ENCODE measurements around the gene TECPR1.

TECPR1 gene

GRCh38 chr7:98283127-98283886 lies 31.3 kb upstream of the TECPR1 start:
- DNase-seq (ENCODE audit: low read depth, low spot score), result peak; percentile 36

DNA sequence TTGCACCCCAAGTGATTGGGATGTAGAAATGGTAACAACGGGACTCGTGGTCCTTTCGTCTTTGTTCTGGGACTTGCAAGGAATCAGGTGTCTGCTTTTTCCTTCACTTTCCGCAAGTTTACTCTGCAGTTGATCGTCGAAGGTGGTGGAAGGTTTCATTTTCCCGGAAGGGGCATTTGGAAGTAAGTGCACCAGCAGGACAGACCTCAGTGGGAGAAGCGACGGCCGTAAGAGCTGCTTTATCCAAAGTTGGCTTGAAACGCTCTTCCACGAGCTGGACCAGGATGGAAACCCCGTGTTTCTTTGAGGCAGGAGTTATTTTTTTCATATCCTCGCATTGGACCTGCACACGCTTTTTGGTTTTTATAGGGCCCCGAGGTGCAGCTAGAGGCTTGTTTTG lies 30.7 kb upstream of the TECPR1 start:
- DNase-seq (ENCODE audit: low read depth, low spot score), result peak; percentile 38

- DNase-seq (ENCODE audit: low read depth, low spot score), result peak; percentile 43
Measured at GRCh38 chr7:98281757-98282606, 29.9 kb upstream of the TECPR1 start.

- DNase-seq (ENCODE audit: low read depth, low spot score), result peak; percentile 95
Measured at GRCh38 chr7:98280791-98281756, 29.0 kb upstream of the TECPR1 start, which contains the start of gene BRI3. BRI3 (plus strand) TSS chr7:98281686; CDS start chr7:98281796, 110 bp downstream.

DNA sequence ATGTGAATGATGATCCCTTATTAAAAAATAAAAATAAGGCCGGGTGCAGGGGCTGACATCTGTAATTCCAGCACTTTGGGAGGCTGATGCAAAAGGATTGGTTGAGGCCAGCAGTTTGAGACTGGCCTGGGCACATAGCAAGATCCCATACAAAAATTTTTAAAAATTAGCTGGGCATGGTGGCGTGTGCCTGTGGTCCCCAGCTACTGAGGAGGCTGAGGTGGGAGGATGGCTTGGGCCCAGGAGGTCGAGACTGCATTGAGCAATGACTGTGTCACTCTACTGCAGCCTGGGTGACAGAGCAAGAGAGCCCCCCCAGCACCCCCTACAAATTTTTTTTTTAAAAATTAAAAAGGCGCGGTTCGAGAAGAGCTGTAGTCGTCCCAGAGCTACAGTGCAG lies 28.3 kb upstream of the TECPR1 start:
- DNase-seq (ENCODE audit: low read depth, low spot score), result no peak

DNA sequence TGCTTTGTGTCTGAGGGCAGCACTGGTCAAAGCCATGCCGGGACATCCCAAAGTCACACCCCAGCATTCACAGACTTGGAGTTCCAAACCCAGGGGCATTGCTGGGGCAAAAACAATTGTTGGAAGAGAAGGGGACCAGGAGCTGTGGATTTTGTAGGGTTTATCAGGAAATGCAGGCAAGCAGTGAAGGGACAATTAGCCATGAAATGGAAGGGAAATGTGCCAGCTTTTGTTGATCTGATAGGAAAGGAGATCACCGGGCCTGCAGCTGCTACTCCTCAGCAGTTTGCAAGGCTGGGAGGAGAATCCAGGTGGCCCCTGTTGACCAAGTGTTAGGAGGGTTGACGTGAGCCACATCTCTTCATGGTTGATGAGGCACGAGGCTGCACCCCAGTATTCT lies 26.9 kb upstream of the TECPR1 start:
- no peak for DNase-seq (ENCODE audit: low read depth, low spot score)

DNA sequence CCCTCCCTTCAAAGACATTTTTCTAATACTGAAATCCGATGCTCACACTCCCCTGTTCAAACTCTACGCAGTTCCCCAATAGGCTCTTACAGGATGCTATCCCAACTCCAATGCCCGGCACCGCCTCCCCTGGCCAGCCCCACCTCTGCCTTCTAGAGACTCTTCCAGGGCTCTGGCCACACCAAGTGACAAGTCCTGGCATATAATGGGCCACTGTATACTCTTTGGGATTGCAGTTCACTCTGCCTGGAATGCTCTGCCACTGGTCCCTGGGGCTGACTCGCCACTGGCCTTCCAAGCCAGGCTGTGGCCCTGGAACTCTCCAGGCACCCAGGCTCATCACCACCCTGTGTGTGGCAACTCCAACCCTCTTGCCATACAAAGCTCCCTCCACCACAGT lies 26.4 kb upstream of the TECPR1 start:
- no peak for DNase-seq (ENCODE audit: low read depth, low spot score)

DNA sequence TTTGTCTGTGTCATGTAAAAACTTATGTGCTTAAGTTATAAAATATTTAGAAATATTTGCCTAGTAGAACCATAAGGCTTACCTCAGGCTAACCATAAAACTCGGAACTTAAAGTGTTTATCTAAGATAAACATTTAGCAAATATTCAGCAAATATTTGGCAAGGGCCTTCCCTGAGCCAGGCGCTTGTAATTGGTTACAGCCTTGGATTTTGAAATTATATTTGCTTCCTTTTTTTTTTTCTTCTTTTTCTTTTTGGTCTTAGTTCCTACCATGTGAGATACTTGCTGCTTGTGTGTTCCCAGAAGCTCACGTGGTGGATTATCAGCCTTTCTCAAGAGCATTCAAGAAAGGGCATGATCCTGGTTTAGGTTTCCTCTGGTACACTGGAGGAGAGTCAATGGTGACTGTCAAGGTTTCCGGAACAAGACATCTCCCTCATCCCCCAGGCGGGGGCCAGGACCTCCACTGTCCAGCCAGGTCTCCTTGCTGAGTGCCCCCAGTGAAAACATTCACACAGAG lies 24.3 kb upstream of the TECPR1 start:
- no peak for DNase-seq (ENCODE audit: low read depth, low spot score)

DNA sequence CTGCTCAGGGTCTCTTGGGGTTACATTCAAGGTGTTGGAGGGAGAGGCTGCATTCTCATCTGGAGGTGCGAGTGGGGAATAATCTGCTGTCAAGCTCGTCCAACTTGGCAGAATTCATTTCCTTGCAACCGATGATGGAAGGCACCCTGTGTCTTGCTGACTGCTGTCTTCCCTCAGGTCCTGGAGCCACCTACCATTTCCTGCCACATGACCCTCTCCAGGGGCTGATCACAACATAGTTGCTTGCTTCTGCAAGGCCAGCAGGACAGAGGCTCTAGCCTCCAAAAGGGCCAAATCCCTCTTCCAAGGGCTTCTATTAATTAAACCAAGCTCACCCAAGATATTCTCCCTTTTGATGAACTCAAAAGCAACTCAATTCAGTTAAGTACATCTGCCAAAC lies 15.3 kb upstream of the TECPR1 start:
- no peak for DNase-seq (ENCODE audit: low read depth, low spot score)

GRCh38 chr7:98266840-98267239 lies 14.8 kb upstream of the TECPR1 start:
- no peak for DNase-seq (ENCODE audit: low read depth, low spot score)

DNA sequence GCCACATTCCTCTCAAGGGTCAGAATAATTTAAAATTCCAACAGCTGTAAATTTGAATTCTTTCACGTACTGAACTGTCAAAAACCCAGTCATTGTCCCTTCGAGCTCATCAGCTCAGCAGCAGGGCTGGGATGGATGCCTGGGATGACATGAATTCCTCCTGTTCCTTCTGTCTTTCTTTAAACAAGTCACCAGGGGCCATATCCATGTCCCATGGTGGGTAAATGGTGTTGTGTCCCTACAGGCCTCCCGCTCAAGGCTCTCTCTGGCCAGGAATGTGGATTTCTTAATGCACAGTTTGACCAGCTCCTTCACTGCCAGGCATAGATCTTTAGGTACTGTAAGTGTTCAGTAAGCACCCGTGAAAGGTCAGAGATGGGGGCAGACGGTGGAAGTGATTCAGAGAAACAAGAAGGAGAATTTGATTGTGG lies 13.8 kb upstream of the TECPR1 start:
- DNase-seq (ENCODE audit: low read depth, low spot score), result peak; percentile 72

DNA sequence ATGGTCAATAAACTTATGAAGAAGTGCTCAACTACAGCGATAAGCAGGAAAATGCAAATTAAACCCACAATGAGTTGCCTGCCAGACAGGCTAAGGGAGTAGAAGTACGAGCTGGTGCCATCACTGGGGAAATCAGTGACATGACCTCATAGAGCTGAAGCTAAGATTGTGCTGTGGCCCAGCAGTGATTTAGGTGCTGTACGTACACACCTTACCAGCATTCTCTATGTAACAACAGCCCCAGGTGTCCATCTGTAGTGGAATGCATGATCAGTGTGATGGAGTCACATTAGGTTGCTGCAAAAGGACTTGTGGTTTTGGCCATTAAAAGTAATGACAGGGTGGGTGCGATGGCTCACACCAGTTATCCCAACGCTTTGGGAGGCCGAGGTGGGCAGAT lies 5.7 kb upstream of the TECPR1 start:
- DNase-seq (ENCODE audit: low read depth, low spot score), result no peak

- DNase-seq (ENCODE audit: low read depth, low spot score), result no peak
Measured at GRCh38 chr7:98256431-98256830, 4.4 kb upstream of the TECPR1 start.

DNA sequence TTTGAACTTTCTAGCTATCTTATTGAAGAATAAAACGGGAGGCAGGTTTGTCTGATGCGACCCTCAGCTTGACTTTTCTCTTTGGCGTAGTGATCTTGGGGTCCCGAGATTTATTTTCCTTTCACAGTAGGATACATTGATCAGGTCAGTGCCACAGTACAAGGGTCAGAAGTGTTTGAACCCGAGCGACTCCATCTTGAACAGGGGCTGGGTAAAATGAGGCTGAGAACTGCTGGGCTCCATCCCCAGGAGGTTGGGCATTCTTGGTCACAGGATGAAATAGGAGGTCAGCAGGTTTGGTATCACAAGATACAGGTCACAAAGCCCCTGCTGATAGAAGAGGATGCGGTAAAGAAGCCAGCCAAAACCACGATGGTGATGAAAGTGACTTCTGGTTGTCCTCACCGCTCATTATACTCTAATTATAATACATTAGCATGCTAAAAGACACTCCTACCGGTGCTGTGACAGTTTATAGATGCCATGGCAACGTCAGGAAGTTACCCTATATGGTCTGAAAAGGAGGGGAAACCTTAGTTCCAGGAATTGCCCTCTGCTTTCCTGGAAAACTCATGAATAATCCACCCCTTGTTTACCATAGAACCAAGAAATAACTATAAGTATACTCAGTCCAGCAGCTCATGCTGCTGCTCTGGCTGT lies 3.0 kb upstream of the TECPR1 start:
- DNase-seq (ENCODE audit: low read depth, low spot score), result peak; percentile 62

DNA sequence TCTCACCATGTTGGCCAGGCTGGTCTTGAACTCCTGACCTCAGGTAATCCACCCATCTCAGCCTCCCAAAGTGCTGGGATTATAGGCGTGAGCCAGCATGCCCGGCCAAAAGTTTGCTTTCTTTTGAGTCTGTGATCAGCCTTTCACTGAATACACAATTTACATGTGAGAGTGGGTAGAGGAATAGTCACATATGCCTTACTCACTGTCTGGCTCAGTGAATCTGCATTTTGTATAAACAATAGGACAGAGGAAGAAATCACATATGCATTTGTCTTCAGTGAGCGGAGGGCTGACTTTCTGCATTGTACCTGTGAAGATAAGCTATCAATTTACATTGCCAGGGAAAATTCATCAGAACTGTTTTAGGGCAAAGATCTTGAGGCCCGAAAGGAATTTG lies 2.5 kb upstream of the TECPR1 start:
- no peak for DNase-seq (ENCODE audit: low read depth, low spot score)

- DNase-seq (ENCODE audit: low read depth, low spot score), result no peak
Measured at GRCh38 chr7:98252425-98253054, 508 bp upstream of the TECPR1 start.

DNA sequence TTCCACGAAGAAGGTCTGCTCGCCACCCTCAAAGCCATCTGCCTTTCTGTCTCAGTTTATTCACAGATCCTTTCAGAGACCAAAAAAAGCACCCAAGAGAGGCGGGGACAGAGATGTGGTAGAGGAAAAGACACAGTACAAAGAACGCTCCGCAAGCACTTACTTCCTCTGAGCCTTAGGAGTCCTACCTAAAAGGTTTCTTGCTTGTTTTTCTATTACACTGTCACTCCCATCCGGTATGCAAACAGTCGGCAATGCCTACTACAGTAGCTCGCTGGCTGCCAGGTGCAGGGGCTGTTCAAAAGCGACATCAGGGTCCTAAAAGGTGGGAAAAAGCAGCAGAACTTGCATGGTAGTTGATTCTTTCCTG lies 816 bp downstream of the TECPR1 start:
- no peak for DNase-seq (ENCODE audit: low read depth, low spot score)

DNA sequence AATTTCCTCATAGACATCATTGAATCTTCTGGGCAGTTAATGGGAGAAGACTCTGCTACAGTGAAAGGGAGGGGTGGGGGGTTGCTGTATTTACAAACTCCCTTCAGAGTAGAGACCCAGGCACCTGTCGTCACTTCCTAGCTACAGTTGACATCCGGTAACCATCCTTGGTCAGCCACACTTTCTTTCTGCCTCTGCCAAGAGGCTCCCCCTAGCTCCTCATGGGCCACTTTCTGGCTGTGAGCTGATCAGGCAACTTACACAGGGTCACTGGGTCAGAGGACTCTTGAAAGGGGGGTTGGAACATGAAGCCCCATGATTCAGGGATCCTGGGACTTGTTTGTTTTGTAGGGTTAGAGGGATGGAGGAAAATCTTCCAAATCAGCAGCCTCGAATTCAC lies 1.2 kb downstream of the TECPR1 start:
- DNase-seq (ENCODE audit: low read depth, low spot score), result no peak

DNA sequence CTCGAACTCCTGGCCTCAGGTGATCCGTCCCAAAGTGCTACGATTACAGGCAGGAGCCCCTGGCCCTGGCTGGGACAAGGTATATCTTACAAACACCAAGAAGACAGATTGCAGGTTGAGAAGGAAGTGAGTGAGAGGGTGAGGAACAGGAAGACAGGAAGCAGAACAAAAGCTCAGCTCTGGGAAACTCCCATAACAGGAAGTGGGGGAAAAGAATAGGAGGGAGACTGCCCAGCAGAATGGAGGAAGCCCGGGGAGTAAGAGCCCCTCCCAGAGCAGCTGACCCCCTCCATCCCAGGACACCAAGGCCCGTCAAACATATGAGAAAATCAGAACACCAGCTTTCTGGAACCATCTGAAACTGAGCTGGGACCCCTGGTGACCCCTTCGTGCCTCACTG lies 2.9 kb downstream of the TECPR1 start:
- no peak for DNase-seq (ENCODE audit: low read depth, low spot score)

DNA sequence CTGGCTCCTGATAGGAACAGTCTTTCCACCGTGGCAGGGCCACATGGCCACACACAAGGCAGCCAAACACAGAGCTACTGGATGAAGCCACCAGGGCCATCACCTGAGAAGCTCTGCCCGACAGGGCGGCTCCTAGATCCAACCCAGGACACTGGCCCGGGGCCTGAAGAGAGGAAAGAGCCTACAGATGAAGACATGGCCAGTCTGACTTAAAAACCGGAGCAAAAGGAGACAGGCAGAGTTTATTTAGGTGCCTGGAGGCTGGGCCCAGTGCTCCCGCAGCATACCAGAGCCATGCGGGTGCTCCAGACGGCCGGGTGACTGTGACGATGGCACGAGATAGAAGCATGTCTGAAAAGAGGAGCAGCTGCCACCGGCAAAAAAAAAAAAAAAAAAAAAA lies 3.9 kb downstream of the TECPR1 start:
- DNase-seq (ENCODE audit: low read depth, low spot score), result no peak

- DNase-seq (ENCODE audit: low read depth, low spot score), result no peak
Measured at GRCh38 chr7:98244871-98245270, 7.2 kb downstream of the TECPR1 start.

All from astrocyte of the hippocampus (primary cell).